ENCODE measurements around the gene UBE2H.
"Not testable (repeated sequence)": the region's sequence is repeated elsewhere in the genome, so short reads cannot be mapped to it uniquely, and the experiment has no call there.

Gene UBE2H

DNA sequence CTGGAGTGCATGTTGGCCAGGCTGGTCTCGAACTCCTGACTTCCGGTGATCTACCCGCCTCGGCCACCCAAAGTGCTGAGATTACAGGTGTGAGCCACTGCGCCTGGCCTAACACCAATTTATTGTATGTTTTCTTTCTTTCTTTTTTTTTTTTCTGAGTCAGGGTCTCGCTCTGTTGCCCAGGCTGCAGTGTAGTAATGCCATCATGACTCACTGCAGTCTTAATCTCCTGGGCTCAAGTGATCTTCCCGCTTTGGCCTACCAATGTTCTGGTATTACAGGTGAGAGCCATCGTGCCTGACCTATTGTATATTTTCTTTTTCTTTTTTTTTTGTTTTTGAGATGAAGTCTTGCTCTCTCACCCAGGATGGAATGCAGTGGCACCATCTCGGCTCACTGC lies 33.8 kb upstream of the UBE2H start:
- DNase-seq (ENCODE audit: low read depth), result no peak
- TF ChIP-seq, protein P1, sequence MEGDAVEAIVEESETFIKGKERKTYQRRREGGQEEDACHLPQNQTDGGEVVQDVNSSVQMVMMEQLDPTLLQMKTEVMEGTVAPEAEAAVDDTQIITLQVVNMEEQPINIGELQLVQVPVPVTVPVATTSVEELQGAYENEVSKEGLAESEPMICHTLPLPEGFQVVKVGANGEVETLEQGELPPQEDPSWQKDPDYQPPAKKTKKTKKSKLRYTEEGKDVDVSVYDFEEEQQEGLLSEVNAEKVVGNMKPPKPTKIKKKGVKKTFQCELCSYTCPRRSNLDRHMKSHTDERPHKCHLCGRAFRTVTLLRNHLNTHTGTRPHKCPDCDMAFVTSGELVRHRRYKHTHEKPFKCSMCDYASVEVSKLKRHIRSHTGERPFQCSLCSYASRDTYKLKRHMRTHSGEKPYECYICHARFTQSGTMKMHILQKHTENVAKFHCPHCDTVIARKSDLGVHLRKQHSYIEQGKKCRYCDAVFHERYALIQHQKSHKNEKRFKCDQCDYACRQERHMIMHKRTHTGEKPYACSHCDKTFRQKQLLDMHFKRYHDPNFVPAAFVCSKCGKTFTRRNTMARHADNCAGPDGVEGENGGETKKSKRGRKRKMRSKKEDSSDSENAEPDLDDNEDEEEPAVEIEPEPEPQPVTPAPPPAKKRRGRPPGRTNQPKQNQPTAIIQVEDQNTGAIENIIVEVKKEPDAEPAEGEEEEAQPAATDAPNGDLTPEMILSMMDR (IDR thresholded peaks at IDR 0.05; ENCODE audit: insufficient read depth, low read depth, low read length, missing control alignments), result no peak

DNA sequence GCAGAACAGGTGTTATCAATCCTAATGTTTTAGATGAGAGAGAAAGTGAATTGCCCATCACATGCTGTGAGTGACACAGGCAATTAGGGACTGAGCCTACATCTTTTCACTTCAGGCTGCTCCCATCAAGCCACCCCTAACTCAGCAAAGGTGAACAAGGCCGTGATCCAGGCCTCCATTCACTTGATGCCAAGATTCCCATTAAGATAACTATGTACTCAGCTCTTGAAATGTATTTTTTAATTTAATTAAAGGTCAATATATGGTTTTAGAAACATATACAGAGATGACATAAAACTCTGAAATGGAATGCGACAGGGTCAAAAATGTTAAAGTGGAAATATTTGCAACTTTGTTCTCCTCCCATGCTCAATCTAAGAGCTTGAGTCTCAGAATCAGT lies 27.9 kb upstream of the UBE2H start:
- TF ChIP-seq, protein P1 (IDR thresholded peaks at IDR 0.05; ENCODE audit: insufficient read depth, low read depth, low read length, missing control alignments), result no peak
- no peak overlapping the region for H3K4me3 ChIP-seq (ENCODE audit: low read depth, low read length)
- no peak for DNase-seq (ENCODE audit: low read depth)

More for the DNA sequence above, 33.8 kb upstream of the UBE2H start:
- no peak overlapping the region for H3K4me3 ChIP-seq (ENCODE audit: low read depth, low read length)

DNA sequence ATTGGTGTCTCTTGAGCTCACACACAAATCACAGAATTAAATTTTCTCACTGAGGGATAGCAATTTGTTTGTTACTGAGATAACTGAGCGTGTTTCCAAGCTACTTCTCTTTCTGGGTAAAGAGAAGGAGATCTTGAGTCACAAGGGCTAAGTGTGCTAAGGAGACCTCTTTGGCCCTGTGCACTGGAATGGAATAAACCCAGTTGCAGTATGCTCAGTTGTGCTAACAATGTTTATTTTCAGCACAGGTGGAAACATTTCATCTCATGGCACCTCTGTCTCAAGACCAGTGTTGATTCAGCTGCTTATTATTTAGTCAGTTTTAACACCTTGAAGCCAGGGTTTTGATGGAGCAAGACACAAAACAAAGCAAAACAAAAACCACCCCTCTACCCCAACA lies 22.5 kb upstream of the UBE2H start:
- H3K4me3 ChIP-seq (ENCODE audit: low read depth, low read length), result no peak overlapping the region
- no peak for DNase-seq (ENCODE audit: low read depth)
- TF ChIP-seq, protein P1 (IDR thresholded peaks at IDR 0.05; ENCODE audit: insufficient read depth, low read depth, low read length, missing control alignments), result no peak

- no peak for DNase-seq (ENCODE audit: low read depth)
- H3K4me3 ChIP-seq (ENCODE audit: low read depth, low read length), result no peak overlapping the region
- TF ChIP-seq, protein P1 (IDR thresholded peaks at IDR 0.05; ENCODE audit: insufficient read depth, low read depth, low read length, missing control alignments), result no peak
Observed at GRCh38 chr7:129970816-129971215, 18.1 kb upstream of the UBE2H start.

GRCh38 chr7:129969881-129970446 lies 17.2 kb upstream of the UBE2H start:
- DNase-seq (ENCODE audit: low read depth), result no peak
- TF ChIP-seq, protein P1 (IDR thresholded peaks at IDR 0.05; ENCODE audit: insufficient read depth, low read depth, low read length, missing control alignments), result no peak
- no peak overlapping the region for H3K4me3 ChIP-seq (ENCODE audit: low read depth, low read length)

GRCh38 chr7:129968592-129969383 lies 16.0 kb upstream of the UBE2H start:
- TF ChIP-seq, protein P1 (IDR thresholded peaks at IDR 0.05; ENCODE audit: insufficient read depth, low read depth, low read length, missing control alignments), result no peak
- no peak overlapping the region for H3K4me3 ChIP-seq (ENCODE audit: low read depth, low read length)
- DNase-seq (ENCODE audit: low read depth), result no peak

DNA sequence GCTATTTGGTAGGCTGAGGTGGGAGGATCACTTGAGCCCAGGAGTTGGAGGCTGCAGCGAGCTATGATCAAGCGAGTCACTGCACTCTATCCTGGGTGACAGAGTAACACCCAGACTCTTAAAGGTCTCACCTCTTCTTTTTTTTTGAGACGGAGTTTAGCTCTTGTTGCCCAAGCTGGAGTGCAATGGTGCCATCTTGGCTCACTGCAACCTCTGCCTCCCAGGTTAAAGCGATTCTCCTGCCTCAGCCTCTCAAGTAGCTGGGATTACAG lies 7.4 kb upstream of the UBE2H start:
- DNase-seq (ENCODE audit: low read depth); H3K4me3 ChIP-seq (ENCODE audit: low read depth, low read length): not testable (repeated sequence)
